H9 (cell line): ENCODE results near the gene BOD1L1. TPM values are rescaled to one million over a fixed set of nuclear protein-coding genes. Genes with fewer than 3 reads are reported as not detected.

Experiments used
- DNase-seq: peaks from one replicate; pipeline ENCODE4 v3.0.0-alpha.2; 2017
- H2AFZ ChIP-seq: one replicate; pipeline ENCODE4 v1.6.1; 2013; ENCODE audit warnings: mild to moderate bottlenecking, low read length, control low read depth, moderate library complexity
- H2AK5ac ChIP-seq: 2 replicates; pipeline ENCODE4 v1.6.1; 2013; ENCODE audit warnings: low read length, control low read depth, mixed read lengths; ENCODE audit not compliant: insufficient read length
- H2BK120ac ChIP-seq: one replicate; pipeline ENCODE4 v1.6.1; 2013; ENCODE audit warnings: low read depth, mild to moderate bottlenecking, low read length, control low read depth, inconsistent platforms; ENCODE audit not compliant: poor library complexity, severe bottlenecking
- H2BK12ac ChIP-seq: 2 replicates; pipeline ENCODE4 v1.6.1; 2013; ENCODE audit warnings: low read length, control low read depth, mixed read lengths, low read depth; ENCODE audit not compliant: insufficient read length
- H2BK15ac ChIP-seq: 2 replicates; pipeline ENCODE4 v1.6.1; 2013; ENCODE audit warnings: low read depth, low read length, control low read depth
- H2BK20ac ChIP-seq: one replicate; pipeline ENCODE4 v1.6.1; 2013; ENCODE audit warnings: low read depth, mild to moderate bottlenecking, low read length, control low read depth, inconsistent platforms; ENCODE audit not compliant: poor library complexity, severe bottlenecking
- H2BK5ac ChIP-seq: 2 replicates; pipeline ENCODE4 v1.6.1; 2013; ENCODE audit warnings: low read length, control low read depth, mixed read lengths; ENCODE audit not compliant: insufficient read length
- H3K14ac ChIP-seq: 2 replicates; pipeline ENCODE4 v1.6.1; 2013; ENCODE audit warnings: low read length, control low read depth; ENCODE audit not compliant: insufficient read depth
- H3K18ac ChIP-seq: 2 replicates; pipeline ENCODE4 v1.6.1; 2013; ENCODE audit warnings: low read depth, mild to moderate bottlenecking, mixed read lengths, low read length, control low read depth; ENCODE audit not compliant: insufficient read length
- H3K23ac ChIP-seq: 2 replicates; pipeline ENCODE4 v1.6.1; 2013; ENCODE audit warnings: low read length, control low read depth, mixed read lengths, low read depth; ENCODE audit not compliant: insufficient read length
- H3K23me2 ChIP-seq: 2 replicates; pipeline ENCODE4 v1.6.1; 2013; ENCODE audit warnings: low read depth, mild to moderate bottlenecking, mixed read lengths, low read length, control low read depth; ENCODE audit not compliant: insufficient read length, poor library complexity, severe bottlenecking
- H3K27ac ChIP-seq: 2 replicates; pipeline ENCODE4 v1.5.1; 2013; ENCODE audit warnings: low read length, control low read depth, mixed read lengths, low read depth; ENCODE audit not compliant: insufficient read length
- H3K27me3 ChIP-seq: 2 replicates; pipeline ENCODE4 v1.6.1; 2013; ENCODE audit warnings: low read length, control low read depth, inconsistent platforms; ENCODE audit not compliant: insufficient read depth
- H3K4ac ChIP-seq: 2 replicates; pipeline ENCODE4 v1.6.1; 2013; ENCODE audit warnings: low read depth, mild to moderate bottlenecking, control low read depth, inconsistent platforms, low read length, moderate library complexity
- H3K4me1 ChIP-seq: 2 replicates; pipeline ENCODE4 v1.6.1; 2013; ENCODE audit warnings: low read length, control low read depth, inconsistent platforms; ENCODE audit not compliant: insufficient read depth
- H3K4me2 ChIP-seq: 2 replicates; pipeline ENCODE4 v1.6.1; 2013; ENCODE audit warnings: low read length, control low read depth, mixed read lengths; ENCODE audit not compliant: insufficient read length, insufficient read depth
- H3K56ac ChIP-seq: 2 replicates; pipeline ENCODE4 v1.6.1; 2013; ENCODE audit warnings: low read depth, mild to moderate bottlenecking, mixed read lengths, low read length, control low read depth; ENCODE audit not compliant: insufficient read length
- H3K79me1 ChIP-seq: 2 replicates; pipeline ENCODE4 v1.6.1; 2013; ENCODE audit warnings: low read depth, mild to moderate bottlenecking, moderate library complexity, low read length, control low read depth, inconsistent platforms; ENCODE audit not compliant: insufficient read depth, poor library complexity, severe bottlenecking
- H3K79me2 ChIP-seq: 2 replicates; pipeline ENCODE4 v1.6.1; 2013; ENCODE audit warnings: low read length, control low read depth, inconsistent platforms; ENCODE audit not compliant: insufficient read depth
- H3K9ac ChIP-seq: 2 replicates; pipeline ENCODE4 v1.6.1; 2013; ENCODE audit warnings: low read length, control low read depth, mixed read lengths; ENCODE audit not compliant: insufficient read length; ENCODE audit errors: extremely low read depth
- H3K9me3 ChIP-seq: one replicate; pipeline ENCODE4 v1.6.1; 2013; ENCODE audit warnings: low read depth, low read length, inconsistent platforms; ENCODE audit not compliant: control insufficient read depth
- H3T11ph ChIP-seq: one replicate; pipeline ENCODE4 v1.6.1; 2013; ENCODE audit warnings: mild to moderate bottlenecking, low read length, control low read depth, inconsistent platforms
- H4K20me1 ChIP-seq: one replicate; pipeline ENCODE4 v1.6.1; 2013; ENCODE audit not compliant: control insufficient read depth, insufficient read length, insufficient read depth
- H4K5ac ChIP-seq: 2 replicates; pipeline ENCODE4 v1.6.1; 2013; ENCODE audit warnings: low read depth, mild to moderate bottlenecking, mixed read lengths, low read length, control low read depth; ENCODE audit not compliant: insufficient read length
- H4K8ac ChIP-seq: replicated peaks from 2 replicates; pipeline ENCODE4 v1.6.1; 2013; ENCODE audit warnings: low read length, control low read depth, mixed read lengths, low read depth; ENCODE audit not compliant: insufficient read length
- H4K91ac ChIP-seq: 2 replicates; pipeline ENCODE4 v1.6.1; 2013; ENCODE audit warnings: low read depth, mild to moderate bottlenecking, moderate library complexity, mixed read lengths, low read length, control low read depth; ENCODE audit not compliant: insufficient read length
- H3K27ac Mint-ChIP-seq, 3 experiments: 2 replicates in 2 of 3; 3 replicates in 1 of 3; pipeline ENCODE4 v1.8.0; 2020 to 2021; ENCODE audit warnings: mixed read lengths in 3 of 3, mild to moderate bottlenecking in 1 of 3, moderate library complexity in 1 of 3
- H3K27me3 Mint-ChIP-seq: 2 replicates; pipeline ENCODE4 v1.8.0; 2021; ENCODE audit warnings: low read depth, mild to moderate bottlenecking, moderate library complexity, mixed read lengths
- H3K36me3 Mint-ChIP-seq, 3 experiments: 2 replicates in 2 of 3; 3 replicates in 1 of 3; pipeline ENCODE4 v1.8.0; 2020 to 2021; ENCODE audit warnings: low read depth in 3 of 3, mixed read lengths in 3 of 3; ENCODE audit not compliant: insufficient read depth in 1 of 3
- H3K4me1 Mint-ChIP-seq, 2 experiments: 2 replicates each; pipeline ENCODE4 v1.8.0; 2020; ENCODE audit warnings: mixed read lengths in 2 of 2
- H3K4me3 Mint-ChIP-seq, 2 experiments: 2 replicates in 1 of 2; 3 replicates in 1 of 2; pipeline ENCODE4 v1.8.0; 2020 to 2021; ENCODE audit warnings: mild to moderate bottlenecking in 2 of 2, mixed read lengths in 2 of 2, moderate library complexity in 1 of 2
- H3K9me3 Mint-ChIP-seq, 2 experiments: 2 replicates in 1 of 2; 3 replicates in 1 of 2; pipeline ENCODE4 v1.8.0; 2020; ENCODE audit warnings: mild to moderate bottlenecking in 2 of 2, mixed read lengths in 2 of 2, moderate library complexity in 1 of 2
- WGBS: extraction: QIAGEN DNeasy Blood & Tissue Kit; methylation state at CpG from one replicate; pipeline ENCODE4 v1.1.7; 2013; ENCODE audit warnings: missing lambda C conversion rate, low lambda C conversion rate, mixed read lengths; ENCODE audit not compliant: insufficient read length; ENCODE audit errors: extremely low coverage; 5-methylcytosine and 5-hydroxymethylcytosine counted together
- total RNA-seq: library from RNA; stranded (reverse); gene quantifications from 2 replicates; pipeline ENCODE4 v1.2.1, GENCODE V29; 2021
- TF ChIP-seq, protein P1 (sequence below): fragments of 200-600 bp; sonication (generic); conservative IDR thresholded peaks from 3 replicates; pipeline ENCODE4 v1.8.0; 2021; ENCODE audit warnings: antibody characterized with exemption, mild to moderate bottlenecking

BOD1L1 gene
- total RNA-seq, 1 experiment from 2014 or later = 37.8 TPM

DNA sequence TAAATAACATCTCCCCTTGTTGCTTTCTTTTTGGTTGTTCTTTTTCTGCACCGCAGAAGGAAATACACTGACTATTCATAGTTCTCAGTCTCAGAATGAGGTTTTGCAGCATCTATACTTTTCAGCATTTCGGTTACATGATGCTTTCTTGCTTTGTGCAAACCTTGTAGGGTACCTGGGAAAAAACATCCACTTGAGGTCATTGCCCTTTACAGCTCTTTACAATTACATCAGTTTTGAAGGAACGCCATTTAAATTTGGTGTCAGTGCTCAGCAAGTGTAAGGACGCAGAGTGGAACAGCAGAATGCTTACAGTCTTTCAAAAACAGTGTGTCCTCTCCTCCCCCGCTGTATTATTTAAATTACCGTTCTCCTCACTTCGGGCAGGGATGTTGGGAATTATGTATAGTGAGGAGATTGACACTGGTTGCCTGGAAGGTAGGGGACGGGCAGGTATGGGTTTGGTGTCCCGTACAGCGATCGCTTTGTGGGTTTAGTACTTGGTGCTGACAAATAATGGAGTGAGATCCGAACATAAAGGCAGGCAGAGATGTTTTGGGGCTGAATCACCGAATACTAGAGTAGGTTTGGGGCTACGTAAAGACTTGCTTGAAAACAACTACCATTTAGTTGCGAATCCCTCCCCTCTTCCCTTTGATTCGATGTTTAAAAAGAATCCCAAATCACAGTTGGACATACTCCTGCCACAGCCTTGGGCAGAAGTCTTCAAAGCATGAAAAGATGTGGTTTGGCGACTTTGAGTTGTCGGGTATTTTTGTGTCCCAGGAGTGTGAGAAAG, 81.2 kb downstream of the BOD1L1 start:
- no peak for DNase-seq
- Histone ChIP-seq H4K8ac (no peak overlapping the region), H4K5ac (no peak overlapping the region), H3K9ac (no peak overlapping the region), H2AFZ (no peak overlapping the region), H3K79me2 (no peaks in the 10 kb centered on the region), H2BK20ac (no peak overlapping the region), H2BK5ac (no peak overlapping the region), H2BK12ac (no peak overlapping the region), H3K4ac (no peak overlapping the region), H3K14ac (no peak overlapping the region), H3K23me2 (peaks cover 25% of the 10 kb centered on the region), H4K91ac (no peak overlapping the region), H3K4me1 (no peaks in the 10 kb centered on the region), H2BK15ac (no peak overlapping the region), H3K23ac (no peak overlapping the region), H3K27ac (no peak overlapping the region), H4K20me1 (peaks cover 3% of the 10 kb centered on the region), H3K4me2 (peak overlapping the region; percentile 72), H3K56ac (no peak overlapping the region), H2BK120ac (no peak overlapping the region), H2AK5ac (no peak overlapping the region), H3T11ph (no peak overlapping the region), H3K79me1 (no peaks in the 10 kb centered on the region), H3K18ac (no peak overlapping the region), H3K27me3 (peaks cover 52% of the 10 kb centered on the region), H3K9me3 (no peaks in the 10 kb centered on the region)
- H3K36me3 Mint-ChIP-seq = no peaks in the 10 kb centered on the region; a peak in 1 of 7 replicates
- WGBS = no CpG with 5 or more reads among the region's 18 CpGs
- H3K4me1 Mint-ChIP-seq = peaks cover 31 to 36% of the 10 kb centered on the region in 2 experiments
- TF ChIP-seq, protein P1, sequence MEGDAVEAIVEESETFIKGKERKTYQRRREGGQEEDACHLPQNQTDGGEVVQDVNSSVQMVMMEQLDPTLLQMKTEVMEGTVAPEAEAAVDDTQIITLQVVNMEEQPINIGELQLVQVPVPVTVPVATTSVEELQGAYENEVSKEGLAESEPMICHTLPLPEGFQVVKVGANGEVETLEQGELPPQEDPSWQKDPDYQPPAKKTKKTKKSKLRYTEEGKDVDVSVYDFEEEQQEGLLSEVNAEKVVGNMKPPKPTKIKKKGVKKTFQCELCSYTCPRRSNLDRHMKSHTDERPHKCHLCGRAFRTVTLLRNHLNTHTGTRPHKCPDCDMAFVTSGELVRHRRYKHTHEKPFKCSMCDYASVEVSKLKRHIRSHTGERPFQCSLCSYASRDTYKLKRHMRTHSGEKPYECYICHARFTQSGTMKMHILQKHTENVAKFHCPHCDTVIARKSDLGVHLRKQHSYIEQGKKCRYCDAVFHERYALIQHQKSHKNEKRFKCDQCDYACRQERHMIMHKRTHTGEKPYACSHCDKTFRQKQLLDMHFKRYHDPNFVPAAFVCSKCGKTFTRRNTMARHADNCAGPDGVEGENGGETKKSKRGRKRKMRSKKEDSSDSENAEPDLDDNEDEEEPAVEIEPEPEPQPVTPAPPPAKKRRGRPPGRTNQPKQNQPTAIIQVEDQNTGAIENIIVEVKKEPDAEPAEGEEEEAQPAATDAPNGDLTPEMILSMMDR = no peak
- H3K4me3 Mint-ChIP-seq = peak overlapping the region; percentile 81 to 86
- H3K9me3 Mint-ChIP-seq = peaks cover 6 to 8% of the 10 kb centered on the region in 2 experiments; a peak in 4 of 5 replicates
- H3K27me3 Mint-ChIP-seq = peaks cover 93% of the 10 kb centered on the region
- peak overlapping the region in 1 of 3 experiments; percentile 27; a peak in 1 of 7 replicates for H3K27ac Mint-ChIP-seq
